C4-2B (cell line): Measurements from ENCODE around the gene USP36.
A peak's percentile ranks its signal among the peaks of the same experiment; 100 is the strongest.

Experiments used
- H3K27ac ChIP-seq: fragments of 450-650 bp; 2 replicates; pipeline ENCODE4 v1.5.1; 2017
- CTCF ChIP-seq: fragments of 450-650 bp; conservative IDR thresholded peaks from 2 replicates; pipeline ENCODE4 v1.5.1; 2017; ENCODE audit warnings: mild to moderate bottlenecking
- ZFX ChIP-seq: fragments of 450-650 bp; IDR thresholded peaks from 2 replicates; pipeline ENCODE4 v1.6.1; 2017

The USP36 gene

DNA sequence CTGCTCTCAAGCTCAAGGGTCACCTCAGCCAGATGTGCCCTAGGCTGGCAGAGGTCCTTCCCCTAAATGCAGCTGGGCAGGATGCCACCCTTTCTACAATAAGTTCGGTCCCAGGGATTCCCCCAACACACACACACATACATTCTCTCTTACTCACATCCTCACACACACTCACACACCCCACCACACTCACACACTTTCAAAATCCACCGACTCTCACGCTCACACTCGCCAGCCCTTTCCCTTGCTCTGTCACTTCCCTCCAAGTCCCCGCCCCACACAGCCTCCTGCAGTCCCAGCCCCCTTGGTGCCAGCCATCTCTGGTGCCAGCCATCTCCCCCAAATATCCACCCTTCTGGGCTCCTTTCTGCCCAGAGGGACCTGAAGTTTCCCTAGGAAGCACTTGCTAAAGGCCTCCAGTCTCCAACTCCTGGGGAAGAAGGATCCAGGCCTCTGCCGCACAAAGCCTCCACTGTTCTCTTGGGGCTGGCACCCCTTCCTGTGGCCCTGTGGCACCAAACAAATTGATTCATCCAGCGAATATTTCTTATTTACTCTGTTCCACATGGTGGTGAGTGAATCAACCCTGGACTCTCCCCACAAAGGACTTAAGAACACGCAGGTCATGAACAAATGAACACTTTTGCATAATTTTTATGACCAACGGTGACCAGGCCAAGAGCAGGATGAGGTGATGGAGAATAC lies 3.8 kb upstream of the USP36 start:
- TF ChIP-seq ZFX (no peak), CTCF (no peak)
- no peak overlapping the region for H3K27ac ChIP-seq

DNA sequence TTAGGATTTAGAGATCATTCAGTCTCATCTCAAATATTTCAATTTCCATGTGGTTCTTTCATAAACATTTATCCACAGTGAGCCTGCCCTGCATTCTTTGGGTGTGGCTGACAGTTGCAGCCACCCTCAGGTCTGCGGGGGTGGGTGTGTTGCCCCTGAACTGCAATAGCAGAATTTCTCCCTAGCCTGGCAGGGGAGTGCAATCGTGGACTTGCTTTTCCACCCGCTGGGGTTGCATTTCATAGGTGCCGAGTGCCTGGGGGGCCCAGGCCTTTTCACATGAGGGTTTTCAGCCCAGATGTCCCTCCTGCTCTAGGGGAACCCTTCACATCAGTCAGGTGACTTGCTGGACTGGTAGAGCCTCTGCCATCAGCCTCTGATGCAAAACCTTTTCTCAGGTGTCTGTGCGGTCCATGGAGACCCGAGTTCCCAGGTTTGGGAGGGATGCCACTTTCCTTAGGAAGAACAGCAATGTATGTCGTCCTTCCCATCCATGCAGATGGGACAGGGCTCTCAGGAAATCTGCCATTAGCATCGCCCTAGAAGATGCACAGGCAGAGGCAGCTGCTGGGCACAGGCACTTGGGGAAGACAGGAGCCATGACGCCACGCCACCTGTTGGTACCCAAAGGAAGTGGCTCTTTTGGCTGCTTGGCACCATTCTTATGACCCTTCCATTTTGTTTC lies 2.4 kb upstream of the USP36 start:
- H3K27ac ChIP-seq, result no peak overlapping the region
- TF ChIP-seq CTCF (peak; percentile 86), ZFX (no peak)

- TF ChIP-seq CTCF, result no peak
- 0 out of 2 replicates have a peak, but pooled peaks have one; percentile 40 for TF ChIP-seq ZFX
- peak overlapping the region; percentile 92 for H3K27ac ChIP-seq
Measured at GRCh38 chr17:78840530-78840779, 159 bp downstream of the USP36 start.

DNA sequence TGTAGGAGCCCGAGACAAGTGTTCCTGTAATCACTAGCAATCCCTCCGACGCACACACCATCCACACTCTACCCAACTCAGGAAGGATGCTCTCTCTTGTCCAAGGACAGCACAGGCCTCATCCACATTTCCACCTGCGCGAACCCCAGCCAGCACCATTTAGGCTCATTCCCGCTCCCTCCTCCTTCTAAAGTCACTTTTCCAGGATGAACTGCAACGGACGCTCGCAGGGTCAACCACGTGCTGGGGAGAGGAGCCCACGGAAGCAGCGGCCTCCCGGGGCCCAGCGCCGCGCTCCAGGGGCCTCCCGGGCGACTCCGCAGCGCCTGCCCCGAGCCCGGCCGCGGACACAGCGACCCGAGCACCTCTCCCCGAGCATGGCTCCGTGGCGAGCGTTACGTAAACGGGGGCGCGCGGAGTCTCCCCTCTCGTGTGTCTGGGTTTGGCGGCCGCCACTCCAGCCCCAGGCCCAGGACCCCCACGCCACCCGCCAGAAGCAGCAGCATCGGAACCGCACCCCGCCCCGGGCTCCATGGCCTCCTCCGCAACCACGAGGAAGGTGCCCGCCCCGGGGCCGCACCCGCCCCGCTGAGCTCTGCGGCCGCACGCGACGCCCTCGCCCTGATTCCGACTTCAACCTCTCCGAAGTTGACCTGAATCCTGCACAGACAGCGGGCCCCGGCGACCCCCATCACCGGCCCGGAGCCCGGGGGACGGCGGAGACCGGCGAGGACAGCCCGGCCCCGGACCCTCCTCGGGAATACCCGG lies 668 bp downstream of the USP36 start:
- TF ChIP-seq ZFX (peak; percentile 70), CTCF (no peak)
- peak overlapping the region; percentile 92 for H3K27ac ChIP-seq

- TF ChIP-seq CTCF, result no peak
- no peak for TF ChIP-seq ZFX
- H3K27ac ChIP-seq, result peak overlapping the region; percentile 92
Measured at GRCh38 chr17:78839235-78839761, 1.3 kb downstream of the USP36 start.

DNA sequence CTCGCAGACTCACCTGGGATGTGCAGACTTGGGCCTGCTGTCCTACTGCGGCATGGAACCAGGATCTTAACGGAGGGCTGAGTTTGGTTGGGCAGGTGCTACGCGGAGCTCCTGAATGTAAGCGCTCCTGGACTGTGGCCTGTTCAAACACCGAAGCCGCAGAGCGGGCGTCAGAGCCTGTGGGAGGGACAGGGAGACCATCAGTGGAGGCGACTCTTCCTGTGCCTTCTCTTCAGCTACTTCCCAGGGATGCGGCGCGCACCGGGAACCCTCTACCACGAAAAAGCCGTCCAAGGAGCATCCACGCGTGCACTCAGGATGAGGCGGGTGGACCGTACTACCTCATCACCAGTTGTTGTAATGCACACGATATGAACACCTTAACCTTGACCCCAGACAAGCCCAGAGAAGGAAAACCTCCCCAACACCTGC lies 2.0 kb downstream of the USP36 start:
- H3K27ac ChIP-seq, result no peak overlapping the region; the same call in 1 of the 2 replicates
- no peak for TF ChIP-seq ZFX
- no peak for TF ChIP-seq CTCF
